NCI-H2227 treated with DMSO at 0.1 percent for 48 hours (cell line): ENCODE results near the gene SEC16A.

Source experiments
- DNase-seq: peaks from one replicate; lab custom pipeline; 2025; lab: John Stamatoyannopoulos, UW

Gene SEC16A

GRCh38 chr9:136502196-136502595, 19.4 kb upstream of the SEC16A start:
- no peak for DNase-seq

- no peak for DNase-seq
These were observed 18.8 kb upstream of the SEC16A start for GRCh38 chr9:136501686-136502085.

GRCh38 chr9:136499935-136500910, 17.4 kb upstream of the SEC16A start:
- no peak for DNase-seq

DNA sequence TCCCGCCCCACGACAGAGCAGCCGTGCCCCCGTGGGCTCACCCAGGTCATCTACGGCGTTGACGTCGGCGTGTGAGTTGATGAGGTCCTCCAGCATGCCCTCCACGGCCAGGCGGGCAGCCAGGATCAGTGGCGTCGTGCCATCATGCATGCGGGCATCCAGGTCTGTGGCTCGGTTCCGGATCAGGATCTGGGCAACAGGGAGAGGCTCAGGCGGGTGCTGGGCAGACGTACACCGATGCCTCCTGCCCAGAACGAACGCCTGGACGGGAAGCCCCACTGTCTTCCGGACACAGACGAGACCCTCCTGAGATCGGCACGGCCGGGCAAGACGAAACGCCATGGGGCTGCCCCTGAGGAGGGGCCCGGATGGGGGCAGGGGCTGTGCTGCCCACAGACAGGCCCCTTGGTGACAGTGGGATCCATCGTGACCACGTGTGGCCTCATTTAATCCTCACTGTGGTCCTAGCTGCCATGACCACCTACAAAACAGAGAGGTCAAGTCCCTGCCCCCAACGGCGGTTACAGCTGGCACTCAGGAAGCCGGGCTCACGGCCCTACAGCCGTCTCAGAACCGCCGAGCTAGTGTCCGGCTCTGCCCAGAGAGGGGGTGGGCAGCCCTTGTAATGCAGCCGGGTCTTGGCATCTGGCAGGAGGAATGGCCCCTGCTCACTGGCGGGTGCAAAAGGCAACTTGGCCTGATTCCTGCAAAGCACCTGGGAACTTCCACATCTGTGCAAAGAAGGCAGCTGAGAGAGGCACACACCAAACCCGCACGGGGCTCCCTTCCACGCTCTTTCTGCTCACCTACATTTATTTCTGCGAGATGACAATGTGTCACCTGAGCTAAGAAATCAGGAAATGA, 16.5 kb upstream of the SEC16A start:
- no peak for DNase-seq

DNA sequence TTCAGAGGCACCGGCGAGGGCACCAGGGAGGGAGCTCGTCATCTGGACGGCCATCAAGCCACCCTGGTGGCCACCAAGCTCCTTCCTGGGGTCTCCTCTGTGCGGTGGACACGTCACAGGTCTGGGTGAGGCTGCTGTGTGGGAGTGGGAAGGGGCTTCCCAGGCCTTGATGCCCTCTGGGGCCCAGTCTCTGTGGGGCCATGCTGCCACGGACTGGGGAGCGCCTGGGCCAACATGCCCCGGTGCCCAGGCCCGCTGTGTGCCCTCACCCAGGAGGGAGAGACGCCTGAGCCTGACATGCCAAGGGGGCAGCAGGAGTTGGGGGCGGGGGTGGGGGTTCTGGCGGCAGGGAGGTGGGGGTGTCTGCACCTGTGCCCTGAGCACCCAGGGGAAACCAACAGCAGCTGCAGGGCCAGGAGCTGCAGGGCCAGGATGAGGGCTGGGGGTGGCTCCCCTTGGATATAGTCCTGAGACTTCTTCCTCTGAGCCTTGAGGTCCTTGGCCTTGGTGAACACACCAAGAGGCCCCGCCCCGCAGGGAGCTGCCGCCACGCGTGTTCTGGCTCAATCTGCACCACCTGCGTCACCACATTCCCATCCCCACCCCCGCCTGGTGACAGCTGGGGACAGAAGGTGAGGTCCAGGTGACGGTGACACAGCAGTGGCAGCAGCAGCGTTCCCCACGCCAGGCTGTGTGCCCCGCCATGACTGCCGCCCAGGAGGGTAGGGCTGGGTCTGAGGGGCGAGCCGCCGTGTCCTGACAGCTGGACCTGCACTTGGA, 15.3 kb upstream of the SEC16A start:
- DNase-seq = no peak

GRCh38 chr9:136496801-136497620, 14.2 kb upstream of the SEC16A start:
- no peak for DNase-seq

DNA sequence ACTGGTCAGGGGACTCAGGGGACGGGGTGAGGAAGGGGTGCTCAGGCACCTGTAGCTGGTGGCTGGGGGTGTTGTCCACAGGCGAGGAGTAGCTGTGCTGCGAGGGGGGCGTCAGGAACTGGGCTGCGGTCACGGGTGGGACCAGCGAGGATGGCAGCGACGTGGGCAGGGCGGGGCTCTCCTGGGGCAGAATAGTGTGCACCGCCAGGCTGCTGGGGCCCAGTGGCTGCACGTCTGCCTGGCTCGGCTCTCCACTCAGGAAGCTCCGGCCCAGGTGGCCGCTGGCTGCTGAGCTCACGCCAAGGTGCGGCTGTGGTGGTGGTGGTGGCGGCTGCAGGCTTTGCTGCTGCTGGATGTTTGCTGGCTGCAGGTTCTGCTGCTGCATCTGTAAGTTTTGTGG, 13.3 kb upstream of the SEC16A start:
- DNase-seq = no peak

GRCh38 chr9:136495238-136495800, 12.5 kb upstream of the SEC16A start:
- DNase-seq = no peak

DNA sequence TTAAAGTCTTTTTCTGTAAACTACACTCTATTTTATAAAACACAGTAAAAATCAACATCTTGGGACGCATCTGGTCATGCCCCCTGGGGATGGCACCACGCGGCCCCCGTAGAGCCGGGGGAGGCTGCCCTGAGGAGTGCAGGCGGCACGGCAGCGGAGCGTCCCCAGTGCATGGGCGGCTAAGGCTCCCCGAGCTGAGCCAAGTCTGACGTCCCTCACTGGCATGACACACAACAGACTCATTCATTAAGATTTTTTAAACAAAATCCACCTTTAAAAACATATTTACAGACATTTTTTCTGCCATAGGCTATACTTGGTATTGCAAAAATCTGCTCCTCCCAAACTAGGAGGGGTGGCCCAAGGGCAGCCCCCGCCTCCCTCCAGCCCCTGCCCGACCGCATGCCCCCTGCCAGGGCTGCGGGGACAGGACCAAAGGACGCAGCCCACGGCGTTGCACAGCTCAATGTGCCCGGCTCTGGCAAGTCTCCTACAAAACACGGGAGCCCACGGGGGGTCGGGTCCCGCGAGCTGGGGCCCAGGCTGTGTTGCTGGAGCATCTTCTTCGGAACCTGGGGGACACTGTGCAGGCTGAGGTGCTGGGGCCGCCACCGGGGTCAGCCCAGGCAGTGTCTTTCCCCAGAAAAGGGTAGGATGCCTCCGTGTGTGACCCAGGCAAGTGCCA, 11.8 kb upstream of the SEC16A start:
- no peak for DNase-seq

DNA sequence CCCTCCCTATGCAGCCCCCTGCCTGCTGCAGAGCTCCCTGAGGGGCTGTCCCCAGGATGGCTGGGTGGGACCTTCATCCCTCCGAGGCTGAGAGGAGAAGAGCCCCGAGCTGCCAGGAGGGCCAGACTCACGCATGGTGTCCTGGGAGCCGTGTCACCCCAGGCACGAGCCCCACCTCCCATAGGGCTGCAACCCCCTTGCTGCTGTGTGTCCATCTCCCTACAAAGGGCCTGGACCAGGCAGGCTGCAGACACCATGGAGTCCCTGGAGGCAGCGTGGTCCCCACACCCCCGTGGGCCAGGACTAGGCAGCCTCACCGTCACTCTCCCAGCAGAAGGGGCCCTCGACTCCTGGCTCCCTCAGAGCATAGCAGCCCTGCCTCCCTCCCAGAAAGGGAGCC, 11.2 kb upstream of the SEC16A start:
- no peak for DNase-seq

DNA sequence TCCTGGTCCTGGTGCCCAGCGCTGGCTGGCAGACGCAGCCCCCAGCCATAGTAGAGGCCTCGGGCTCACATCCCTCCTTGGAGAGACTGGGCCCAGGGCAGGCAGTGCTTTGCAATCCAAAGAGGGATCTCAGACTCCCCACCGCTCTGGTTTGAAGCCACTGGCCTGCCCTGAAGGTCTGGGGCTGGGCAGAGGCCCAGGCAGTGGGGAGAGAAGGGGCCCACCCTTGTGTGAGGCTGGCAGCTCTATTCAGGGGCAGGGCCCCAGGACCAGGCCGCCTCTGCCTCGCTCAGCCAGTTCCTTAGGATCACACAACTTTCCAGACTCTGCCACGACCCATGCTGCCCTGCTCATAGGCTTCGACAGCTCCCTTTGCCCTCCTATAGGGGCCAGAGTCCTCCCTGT, 10.7 kb upstream of the SEC16A start:
- no peak for DNase-seq

- no peak for DNase-seq
These were observed 10.2 kb upstream of the SEC16A start for GRCh38 chr9:136492978-136493522.

DNA sequence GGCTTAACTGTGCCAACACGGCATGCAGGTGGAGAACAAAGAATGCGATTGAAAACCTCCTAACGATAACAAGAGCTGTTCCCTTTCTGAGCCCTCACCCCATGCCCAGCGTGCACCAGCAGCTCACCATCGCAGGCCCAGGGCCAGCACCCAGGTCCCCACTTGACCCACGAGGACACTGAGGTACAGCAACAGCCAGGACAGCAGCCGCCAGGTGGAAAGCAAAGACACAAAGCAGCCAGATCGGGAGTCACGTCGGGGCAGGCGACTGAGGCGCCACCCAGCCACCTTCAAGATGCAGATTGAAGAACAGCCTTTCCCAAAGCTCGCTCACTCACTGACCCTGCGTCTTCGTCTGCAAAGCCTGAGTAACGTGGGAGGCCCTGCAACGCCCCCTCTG, 6.9 kb upstream of the SEC16A start:
- DNase-seq = no peak

DNA sequence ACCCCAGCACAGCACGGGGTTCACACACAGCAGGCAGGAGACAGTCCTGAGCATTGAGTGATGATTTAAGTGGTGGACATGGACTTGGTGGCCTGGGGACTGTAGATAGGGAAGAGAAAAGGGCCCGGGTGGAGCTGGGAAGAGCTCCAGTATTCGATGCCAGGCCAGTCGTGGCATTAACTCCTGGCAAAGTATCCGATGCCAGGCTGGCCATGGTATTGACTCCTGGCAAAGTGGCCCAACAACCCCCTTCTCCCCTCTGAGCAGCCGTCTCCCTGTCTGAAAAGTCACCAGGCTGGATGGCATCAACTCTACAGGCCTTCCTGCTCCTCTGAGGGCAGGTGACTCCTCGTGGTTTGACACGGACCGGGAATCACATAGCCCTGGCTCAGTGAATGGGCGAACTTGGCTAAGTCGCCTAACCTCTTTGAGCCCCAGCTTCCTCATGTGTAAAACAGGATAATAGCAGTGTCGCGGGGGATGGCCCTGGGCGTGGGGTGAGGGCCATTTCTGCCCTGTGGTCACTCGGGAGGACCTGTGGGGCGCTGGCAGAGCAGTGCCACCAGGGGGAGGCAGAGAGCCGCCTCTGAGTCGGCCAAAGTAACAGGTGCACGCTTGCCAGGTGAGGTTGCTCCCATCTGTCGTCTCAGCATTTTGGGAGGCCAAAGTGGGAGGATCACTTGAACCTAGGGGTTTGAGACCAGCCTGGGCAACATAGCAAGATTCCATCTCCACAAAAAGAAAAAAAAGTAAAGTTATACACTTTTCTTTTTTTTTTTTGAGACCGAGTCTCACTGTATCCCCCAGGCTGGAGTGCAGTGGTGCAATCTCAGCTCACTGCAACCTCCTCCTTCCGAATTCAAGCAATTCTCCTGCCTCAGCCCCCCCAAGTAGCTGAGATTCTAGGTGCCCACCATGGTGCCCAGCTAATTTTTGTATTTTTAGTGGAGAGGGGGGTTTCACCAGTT, 5.7 kb upstream of the SEC16A start:
- DNase-seq = no peak

DNA sequence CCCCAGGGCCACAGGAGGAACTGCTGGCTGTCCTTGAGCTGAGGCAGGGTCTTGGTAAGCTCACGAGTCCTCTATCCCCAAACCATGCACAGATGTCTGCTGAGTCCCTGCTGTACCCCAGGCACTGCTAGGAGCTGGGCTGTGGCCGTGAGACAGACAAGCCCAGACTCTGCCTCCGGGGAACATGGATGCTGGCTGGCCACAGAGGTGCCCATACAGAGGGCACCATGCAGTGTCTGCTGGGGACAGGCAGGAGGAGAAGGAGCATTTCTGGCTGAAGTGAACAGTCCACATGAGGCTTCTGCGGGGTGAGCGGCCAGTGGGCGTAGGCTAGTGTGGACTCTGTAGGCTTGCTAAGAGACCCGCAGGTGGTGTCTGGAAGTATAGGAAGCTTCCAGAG, 4.8 kb upstream of the SEC16A start:
- no peak for DNase-seq

- no peak for DNase-seq
These were observed 4.2 kb upstream of the SEC16A start for GRCh38 chr9:136486823-136487620.

DNA sequence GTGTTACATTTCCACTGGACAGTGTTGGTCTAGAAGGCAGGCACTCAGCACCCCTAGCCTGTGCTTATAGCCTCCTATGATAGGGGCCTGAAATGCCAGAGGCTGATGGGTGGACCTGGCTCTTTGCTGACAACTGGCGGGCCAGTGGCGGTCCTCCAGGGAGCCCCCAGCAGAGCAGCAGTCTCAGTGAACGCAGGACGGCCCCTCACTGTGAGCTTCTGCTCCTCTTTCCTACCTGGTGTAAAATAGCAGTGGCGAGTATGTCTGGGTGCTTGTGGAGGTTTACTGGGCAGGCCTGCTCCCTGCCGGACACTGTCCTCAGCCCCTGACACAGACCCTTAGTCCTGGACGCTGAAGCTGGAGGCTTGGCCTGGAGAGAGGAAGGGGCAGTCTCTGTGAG, 3.3 kb upstream of the SEC16A start:
- DNase-seq = no peak
